OCI-LY7 (cell line): Measurements from ENCODE around the gene TBC1D1. TPM values are rescaled to one million over a fixed set of nuclear protein-coding genes. Genes with fewer than 3 reads are reported as not detected.

Source experiments
- BruUV-seq: library from RNA; stranded (reverse); fragments of 400-500 nt; replicated peaks from 2 replicates; lab custom pipeline; 2021; lab: Mats Ljungman, UMichigan
- CTCF ChIA-PET: fragments of 300-600 bp; sonication (Branson Sonifier 250); formaldehyde crosslinking; loops from one replicate; lab custom pipeline; 2022; ENCODE audit warnings: antibody characterized with exemption; ENCODE audit not compliant: unreplicated experiment; lab: Charles Lee
- POLR2A ChIA-PET: fragments of 300-600 bp; sonication (Branson Sonifier 250); formaldehyde crosslinking; loops from one replicate; lab custom pipeline; 2022; ENCODE audit warnings: antibody characterized with exemption; lab: Charles Lee
- DNase-seq: peaks from one replicate; pipeline ENCODE4 v3.0.0-alpha.2; 2015; ENCODE audit warnings: low spot score
- H2AFZ ChIP-seq: fragments of 200-600 bp; sonication (generic), shearing (Covaris generic); 2 replicates; pipeline ENCODE4 v1.6.1; 2014; ENCODE audit warnings: mild to moderate bottlenecking, antibody characterized with exemption, low read length, moderate library complexity
- H3K27ac ChIP-seq: fragments of 200-600 bp; sonication (generic); 2 replicates; pipeline ENCODE4 v1.5.1; 2014; ENCODE audit warnings: mixed run types, low read depth, mild to moderate bottlenecking, moderate library complexity, low read length, inconsistent platforms; ENCODE audit not compliant: poor library complexity, severe bottlenecking
- H3K36me3 ChIP-seq: fragments of 200-600 bp; sonication (generic); 2 replicates; pipeline ENCODE4 v1.6.1; 2014; ENCODE audit warnings: mild to moderate bottlenecking, antibody characterized with exemption, low read length, moderate library complexity, mixed read lengths; ENCODE audit not compliant: insufficient read depth
- H3K4me1 ChIP-seq: fragments of 200-600 bp; sonication (generic); 2 replicates; pipeline ENCODE4 v1.5.1; 2014; ENCODE audit warnings: mild to moderate bottlenecking, low read length; ENCODE audit not compliant: insufficient read depth, poor library complexity, severe bottlenecking
- H3K4me2 ChIP-seq: fragments of 200-600 bp; sonication (generic); 2 replicates; pipeline ENCODE4 v1.6.1; 2014; ENCODE audit warnings: mild to moderate bottlenecking, low read length
- H3K4me3 ChIP-seq: fragments of 200-600 bp; sonication (generic); 2 replicates; pipeline ENCODE4 v1.5.1; 2014; ENCODE audit warnings: mild to moderate bottlenecking, low read depth, low read length; ENCODE audit not compliant: poor library complexity, severe bottlenecking
- H3K79me2 ChIP-seq: fragments of 200-600 bp; sonication (generic); 2 replicates; pipeline ENCODE4 v1.6.1; 2016; ENCODE audit warnings: low read depth, mild to moderate bottlenecking, low read length, moderate library complexity, mixed read lengths; ENCODE audit not compliant: insufficient read depth
- H3K9me2 ChIP-seq: fragments of 200-600 bp; sonication (generic); 2 replicates; pipeline ENCODE4 v1.6.1; 2016; ENCODE audit warnings: mild to moderate bottlenecking, low read length, mixed read lengths; ENCODE audit not compliant: insufficient read depth
- H3K9me3 ChIP-seq: fragments of 200-600 bp; sonication (generic); 2 replicates; pipeline ENCODE4 v1.6.1; 2014; ENCODE audit warnings: mild to moderate bottlenecking, mixed run types, low read length, mixed read lengths
- H4K20me1 ChIP-seq: fragments of 200-600 bp; sonication (generic); 2 replicates; pipeline ENCODE4 v1.6.1; 2014; ENCODE audit warnings: mild to moderate bottlenecking, antibody characterized with exemption, low read length, moderate library complexity, mixed read lengths; ENCODE audit not compliant: insufficient read depth
- CTCF ChIP-seq: fragments of 200-600 bp; sonication (generic); conservative IDR thresholded peaks from 2 replicates; pipeline ENCODE4 v1.5.1; 2014; ENCODE audit warnings: mild to moderate bottlenecking, antibody characterized with exemption, low read length, moderate library complexity, mixed read lengths
- EZH2phosphoT487 ChIP-seq: fragments of 200-600 bp; sonication (generic); IDR thresholded peaks from 2 replicates; pipeline ENCODE4 v1.6.1; 2018; ENCODE audit warnings: low read depth, borderline replicate concordance, mild to moderate bottlenecking, mixed run types, antibody characterized with exemption, low read length, moderate library complexity, mixed read lengths
- intact Hi-C: fragments of 100-400 bp; cut with micrococcal nuclease; formaldehyde crosslinking; loops from one replicate; pipeline ENCODE4 v1.10.0; 2022; ENCODE audit not compliant: unreplicated experiment
- total RNA-seq, 2 experiments: library from RNA; depleted of rRNA in 1 of 2; stranded (reverse); fragments of >200 nt in 1 of 2; shearing (Covaris generic) in 1 of 2; gene quantifications; 2 replicates each; pipeline ENCODE4 v1.2.3, GENCODE V29; 2014 to 2022

Gene TBC1D1
- total RNA-seq, 2 experiments from 2014 or later = 539 to 545 TPM

GRCh38 chr4:38026158-38026740 is 135.4 kb downstream of the TBC1D1 start:
- Histone ChIP-seq H4K20me1 (no peaks in the 10 kb centered on the region), H3K36me3 (peaks cover 100% of the 10 kb centered on the region), H3K9me2 (no peaks in the 10 kb centered on the region), H3K9me3 (no peaks in the 10 kb centered on the region), H3K79me2 (no peaks in the 10 kb centered on the region), H3K4me1 (peaks cover 5% of the 10 kb centered on the region), H3K27ac (no peak overlapping the region), H2AFZ (no peak overlapping the region), H3K4me2 (no peak overlapping the region), H3K4me3 (no peak overlapping the region)
- ChIA-PET POLR2A (interaction anchor here (0.6 to 1.1 kb wide), 3 partner anchors 48 to 263 kb away, joined by 3 to 4 read pairs (median 3); no protein-coding TSS in a partner anchor), CTCF (no interaction called here)
- BruUV-seq = no TSS peak
- intact Hi-C loops = no loop called here
- TF ChIP-seq CTCF (no peak), EZH2phosphoT487 (no peak)
- no peak for DNase-seq

GRCh38 chr4:38030023-38030422 is 139.1 kb downstream of the TBC1D1 start:
- Histone ChIP-seq H3K9me3 (no peaks in the 10 kb centered on the region), H3K4me3 (no peak overlapping the region), H3K4me1 (peaks cover 12% of the 10 kb centered on the region), H3K27ac (no peak overlapping the region), H4K20me1 (no peaks in the 10 kb centered on the region), H3K4me2 (no peak overlapping the region), H2AFZ (no peak overlapping the region), H3K36me3 (peaks cover 99% of the 10 kb centered on the region), H3K79me2 (no peaks in the 10 kb centered on the region; the same call in 1 of the 2 replicates), H3K9me2 (no peaks in the 10 kb centered on the region)
- DNase-seq = no peak
- no TSS peak for BruUV-seq
- POLR2A ChIA-PET = interaction anchor here (1.1 to 2.3 kb wide), 4 partner anchors 9 to 253 kb away, joined by 3 to 12 read pairs (median 4); no protein-coding TSS in a partner anchor
- intact Hi-C loops = loop anchor here (10.0 kb wide), 1 partner anchor 425 kb away; no protein-coding TSS in a partner anchor
- CTCF ChIA-PET = no interaction called here
- TF ChIP-seq EZH2phosphoT487 = no peak
- no peak for TF ChIP-seq CTCF
